KBM-7 (cell line): Measurements from ENCODE around the gene MEF2B.
A peak's percentile ranks its signal among the peaks of the same experiment; 100 is the strongest.
"Not testable (repeated sequence)": the region's sequence is repeated elsewhere in the genome, so short reads cannot be mapped to it uniquely, and the experiment has no call there.

Experiments
- DNase-seq: peaks from one replicate; pipeline ENCODE4 v3.0.0-alpha.2; 2015
- in situ Hi-C: fragments of 300-500 bp; cut with MboI; formaldehyde crosslinking; loops from 2 replicates; pipeline ENCODE4 v1.14.3; 2020; ENCODE audit warnings: low sequenced_read_pairs, low pct_unique_long_range_greater_than_20kb, mixed read lengths

Gene MEF2B

GRCh38 chr19:19162495-19162894, 7.6 kb downstream of the MEF2B start:
- in situ Hi-C loops = no loop called here
- DNase-seq = no peak

- DNase-seq = peak; percentile 44
- in situ Hi-C loops = no loop called here
These were observed 9.5 kb downstream of the MEF2B start for GRCh38 chr19:19160461-19161035.

- DNase-seq = no peak
- in situ Hi-C loops = no loop called here
These were observed 10.5 kb downstream of the MEF2B start for GRCh38 chr19:19159534-19159933.

GRCh38 chr19:19157808-19158207, 12.3 kb downstream of the MEF2B start:
- DNase-seq = no peak
- in situ Hi-C loops = no loop called here

- no peak for DNase-seq
- in situ Hi-C loops = no loop called here
These were observed 14.4 kb downstream of the MEF2B start for GRCh38 chr19:19155495-19156219.

GRCh38 chr19:19154768-19155494, 15.1 kb downstream of the MEF2B start:
- DNase-seq = no peak
- in situ Hi-C loops = no loop called here

- DNase-seq = no peak
- in situ Hi-C loops = no loop called here
These were observed 17.2 kb downstream of the MEF2B start for GRCh38 chr19:19152668-19153384.

- no peak for DNase-seq
- in situ Hi-C loops = no loop called here
These were observed 18.6 kb downstream of the MEF2B start for GRCh38 chr19:19151418-19151817.

- DNase-seq = no peak
- in situ Hi-C loops = no loop called here
These were observed 20.6 kb downstream of the MEF2B start for GRCh38 chr19:19149435-19149834.

GRCh38 chr19:19148504-19148903, 21.6 kb downstream of the MEF2B start:
- DNase-seq, in situ Hi-C loops: not testable (repeated sequence)

GRCh38 chr19:19147344-19147743, 22.7 kb downstream of the MEF2B start:
- DNase-seq = no peak
- in situ Hi-C loops = no loop called here

GRCh38 chr19:19146865-19147264, 23.2 kb downstream of the MEF2B start:
- in situ Hi-C loops = no loop called here
- DNase-seq = no peak

GRCh38 chr19:19145684-19146608, 24.1 kb downstream of the MEF2B start:
- in situ Hi-C loops = no loop called here
- peak; percentile 82 for DNase-seq

- no peak for DNase-seq
- in situ Hi-C loops = no loop called here
These were observed 24.8 kb downstream of the MEF2B start for GRCh38 chr19:19145281-19145680.

- no peak for DNase-seq
- in situ Hi-C loops = no loop called here
These were observed 27.7 kb downstream of the MEF2B start for GRCh38 chr19:19142347-19142746.

- in situ Hi-C loops = no loop called here
- DNase-seq = no peak
These were observed 29.6 kb downstream of the MEF2B start for GRCh38 chr19:19140476-19140875.

GRCh38 chr19:19139876-19140229, 30.2 kb downstream of the MEF2B start:
- no peak for DNase-seq
- in situ Hi-C loops = no loop called here

GRCh38 chr19:19138109-19138981, 31.7 kb downstream of the MEF2B start, which contains the start of gene TMEM161A:
TSS of gene TMEM161A (minus strand) at chr19:19138478. CDS start at chr19:19138428, 50 bp downstream.
- in situ Hi-C loops = no loop called here
- peak; percentile 97 for DNase-seq
